ENCODE measurements around the gene MYL4.

Gene MYL4

DNA sequence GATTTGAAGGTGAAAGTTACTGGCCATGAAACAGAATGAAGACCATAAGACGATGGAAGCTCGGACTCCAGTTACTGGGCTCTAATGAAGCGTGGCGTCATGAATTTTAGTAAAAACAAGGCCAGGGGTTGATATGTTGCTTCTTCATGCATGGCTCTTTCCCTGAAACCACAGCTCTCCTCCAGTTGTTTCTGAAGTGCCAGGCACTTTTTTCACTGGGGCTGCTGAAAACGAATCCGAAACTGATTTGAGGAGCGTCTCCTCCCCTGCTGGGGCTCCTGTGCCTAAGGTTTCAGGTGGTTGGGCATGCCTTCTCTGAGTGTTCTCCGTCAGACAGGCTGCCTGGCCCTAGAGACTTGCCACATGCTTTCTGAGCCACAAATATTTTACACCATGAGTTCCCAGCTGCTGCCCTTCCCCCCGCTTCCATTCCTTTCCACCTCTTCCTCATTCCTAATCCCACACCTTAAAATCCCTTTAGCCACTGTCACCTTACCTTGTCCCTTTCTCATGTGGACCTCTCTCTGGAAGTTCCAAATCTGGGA, 3.7 kb upstream of the MYL4 start:
- Histone ChIP-seq H4K91ac (ENCODE audit: low read depth, low read length, poor library complexity) (no peak overlapping the region), H3K79me1 (ENCODE audit: low read depth, low read length) (no peaks in the 10 kb centered on the region), H3K4ac (ENCODE audit: low read length) (no peak overlapping the region), H2AK5ac (ENCODE audit: low read depth, low read length) (no peak overlapping the region), H3K4me3 (ENCODE audit: low read length in 2 of 2) (no peak overlapping the region), H2BK5ac (ENCODE audit: low read length) (no peak overlapping the region), H2BK12ac (ENCODE audit: low read length) (no peak overlapping the region), H3K9ac (ENCODE audit: low read depth, low read length, poor library complexity) (no peak overlapping the region), H3K23ac (ENCODE audit: low read depth, low read length, poor library complexity) (no peak overlapping the region), H3K36me3 (replicated peaks in 1 of 2; ENCODE audit: control insufficient read depth in 2 of 2, insufficient read depth in 2 of 2, low read length in 2 of 2) (no peaks in the 10 kb centered on the region), H3K9me3 (replicated peaks in 1 of 2; ENCODE audit: control insufficient read depth in 2 of 2, insufficient read depth in 1 of 2, low read depth in 1 of 2, low read length in 2 of 2) (no peaks in the 10 kb centered on the region), H2BK15ac (ENCODE audit: low read length) (no peak overlapping the region), H3K4me1 (ENCODE audit: control insufficient read depth in 2 of 2, insufficient read depth in 1 of 2, low read depth in 1 of 2, low read length in 2 of 2) (peaks cover 7 to 13% of the 10 kb centered on the region in 2 donors), H2BK120ac (ENCODE audit: low read depth, low read length) (no peak overlapping the region), H2AFZ (ENCODE audit: low read length) (peak overlapping the region; percentile 45), H3K18ac (ENCODE audit: low read length) (no peak overlapping the region), H3K27me3 (ENCODE audit: control insufficient read depth in 3 of 3, insufficient read depth in 3 of 3, low read depth in 1 of 3, low read length in 3 of 3) (peaks cover 0 to 22% (median 0%) of the 10 kb centered on the region in 3 experiments), H3K4me2 (ENCODE audit: insufficient read depth, low read length, poor library complexity, severe bottlenecking) (no peak overlapping the region), H4K8ac (ENCODE audit: low read depth, low read length) (no peak overlapping the region), H3K14ac (ENCODE audit: low read length) (no peak overlapping the region), H3K27ac (replicated peaks; ENCODE audit: low read length) (no peak overlapping the region)
- no peak for DNase-seq (ENCODE audit: low spot score)
- WGBS, 2 donors (ENCODE audit: extremely low coverage in 2 of 2, insufficient read length in 2 of 2, insufficient replicate concordance in 1 of 2) = no CpG with 5 or more reads among the region's 9 CpGs

DNA sequence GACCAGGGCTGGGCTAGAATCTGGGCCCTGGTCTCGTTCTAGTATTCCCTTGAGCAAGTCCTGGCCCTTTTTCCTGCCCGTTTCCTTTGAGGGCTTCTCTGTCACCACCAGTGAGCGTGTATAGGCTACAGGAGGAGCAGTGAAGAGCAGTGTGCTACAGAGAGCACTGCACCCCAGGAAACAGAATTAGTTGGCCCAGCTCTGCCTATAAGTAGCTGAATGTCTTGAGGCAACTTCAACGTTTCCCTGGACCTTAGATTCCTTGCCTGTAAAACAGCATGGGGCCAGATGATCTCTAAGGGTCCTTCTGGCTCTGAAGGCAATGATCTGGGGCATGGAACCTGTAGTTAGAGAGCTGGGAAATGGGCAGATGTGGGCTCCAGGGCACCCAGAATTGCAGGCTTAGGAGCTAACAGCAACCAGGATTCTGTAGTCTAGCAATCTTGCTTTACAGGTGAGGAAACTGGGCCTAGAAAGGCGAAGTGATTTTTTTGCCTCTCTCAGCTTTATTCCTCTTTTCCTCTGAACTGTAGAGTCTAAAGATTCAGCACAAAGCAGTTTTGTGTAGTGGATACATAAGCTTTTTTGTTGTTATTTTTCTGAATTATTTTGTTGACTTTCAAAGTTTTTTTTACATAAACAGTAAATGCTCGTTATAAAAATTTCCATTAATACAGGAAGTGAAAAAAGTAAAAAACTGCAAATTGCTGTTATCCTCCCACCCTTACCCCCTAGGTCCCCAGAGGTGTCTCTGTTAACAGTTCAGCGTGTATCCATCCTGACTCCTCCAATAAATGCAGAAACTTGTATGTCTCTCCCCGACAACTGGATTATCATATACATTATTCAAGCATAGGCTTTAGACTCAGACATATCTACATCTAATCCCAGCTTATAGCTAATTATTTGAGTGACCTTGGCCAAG, 1.7 kb upstream of the MYL4 start:
- Histone ChIP-seq H3K79me1 (ENCODE audit: low read depth, low read length) (no peaks in the 10 kb centered on the region), H3K14ac (ENCODE audit: low read length) (no peak overlapping the region), H3K4me1 (ENCODE audit: control insufficient read depth in 2 of 2, insufficient read depth in 1 of 2, low read depth in 1 of 2, low read length in 2 of 2) (peaks cover 8 to 15% of the 10 kb centered on the region in 2 donors), H2BK12ac (ENCODE audit: low read length) (no peak overlapping the region), H2BK5ac (ENCODE audit: low read length) (no peak overlapping the region), H3K18ac (ENCODE audit: low read length) (no peak overlapping the region), H3K23ac (ENCODE audit: low read depth, low read length, poor library complexity) (no peak overlapping the region), H3K4ac (ENCODE audit: low read length) (no peak overlapping the region), H2AK5ac (ENCODE audit: low read depth, low read length) (no peak overlapping the region), H3K27me3 (ENCODE audit: control insufficient read depth in 3 of 3, insufficient read depth in 3 of 3, low read depth in 1 of 3, low read length in 3 of 3) (peaks cover 0 to 22% (median 0%) of the 10 kb centered on the region in 3 experiments), H4K8ac (ENCODE audit: low read depth, low read length) (no peak overlapping the region), H4K91ac (ENCODE audit: low read depth, low read length, poor library complexity) (no peak overlapping the region), H3K27ac (replicated peaks; ENCODE audit: low read length) (no peak overlapping the region), H3K9me3 (replicated peaks in 1 of 2; ENCODE audit: control insufficient read depth in 2 of 2, insufficient read depth in 1 of 2, low read depth in 1 of 2, low read length in 2 of 2) (no peaks in the 10 kb centered on the region), H2BK120ac (ENCODE audit: low read depth, low read length) (no peak overlapping the region), H2BK15ac (ENCODE audit: low read length) (no peak overlapping the region), H3K4me3 (ENCODE audit: low read length in 2 of 2) (no peak overlapping the region), H3K9ac (ENCODE audit: low read depth, low read length, poor library complexity) (no peak overlapping the region), H3K36me3 (replicated peaks in 1 of 2; ENCODE audit: control insufficient read depth in 2 of 2, insufficient read depth in 2 of 2, low read length in 2 of 2) (no peaks in the 10 kb centered on the region), H3K4me2 (ENCODE audit: insufficient read depth, low read length, poor library complexity, severe bottlenecking) (no peak overlapping the region), H2AFZ (ENCODE audit: low read length) (no peak overlapping the region)
- WGBS, 2 donors (ENCODE audit: extremely low coverage in 2 of 2, insufficient read length in 2 of 2, insufficient replicate concordance in 1 of 2) = no CpG with 5 or more reads among the region's 8 CpGs
- DNase-seq (ENCODE audit: low spot score) = no peak

DNA sequence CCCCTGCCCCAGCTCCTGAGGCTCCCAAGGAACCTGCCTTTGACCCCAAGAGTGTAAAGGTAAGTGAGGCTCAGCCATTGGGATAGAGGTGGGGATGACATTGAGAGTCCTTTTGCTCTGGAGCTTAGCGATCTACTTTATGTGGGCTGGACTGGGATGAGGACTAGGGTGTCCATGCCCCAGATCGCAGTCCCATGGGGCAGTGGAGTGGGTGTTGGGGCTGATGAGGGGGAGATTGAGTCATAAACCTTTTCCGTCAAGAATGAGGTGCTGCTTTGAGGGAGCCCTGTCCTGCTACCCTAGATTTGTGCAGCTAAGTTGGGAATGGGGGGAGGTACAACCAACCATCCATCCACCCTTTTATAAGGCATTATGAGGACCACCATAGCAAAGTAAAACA, 351 bp downstream of the MYL4 start:
- Histone ChIP-seq H3K4me3 (ENCODE audit: low read length in 2 of 2) (no peak overlapping the region), H2BK15ac (ENCODE audit: low read length) (no peak overlapping the region)
- WGBS, 2 donors (ENCODE audit: extremely low coverage in 2 of 2, insufficient read length in 2 of 2, insufficient replicate concordance in 1 of 2) = no CpG with 5 or more reads among the region's 3 CpGs

DNA sequence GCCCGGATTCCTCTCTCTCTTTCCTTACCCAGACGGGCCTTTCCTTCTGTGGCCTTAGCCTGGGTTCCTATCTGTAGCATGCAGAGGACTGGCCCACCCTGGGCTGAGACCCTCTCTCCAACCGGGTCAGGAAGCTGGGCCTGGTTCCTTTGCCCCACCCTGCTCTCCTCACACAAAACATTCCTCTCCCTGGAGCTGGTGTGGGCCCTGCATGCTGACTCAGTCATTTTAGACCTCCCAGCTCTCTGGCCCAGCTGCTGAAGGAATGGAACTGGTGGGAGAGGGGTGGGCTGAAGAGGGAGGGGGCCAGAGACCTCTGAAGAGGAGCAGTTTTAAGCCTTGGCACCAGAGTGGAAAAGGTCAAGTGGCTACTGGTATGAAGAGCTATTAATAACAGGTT, 957 bp downstream of the MYL4 start:
- Histone ChIP-seq H3K4me1 (ENCODE audit: control insufficient read depth in 2 of 2, insufficient read depth in 1 of 2, low read depth in 1 of 2, low read length in 2 of 2) (peaks cover 8 to 17% of the 10 kb centered on the region in 2 donors), H3K23ac (ENCODE audit: low read depth, low read length, poor library complexity) (no peak overlapping the region), H2BK12ac (ENCODE audit: low read length) (no peak overlapping the region), H3K4ac (ENCODE audit: low read length) (no peak overlapping the region), H3K79me1 (ENCODE audit: low read depth, low read length) (no peaks in the 10 kb centered on the region), H2BK15ac (ENCODE audit: low read length) (no peak overlapping the region), H3K4me3 (ENCODE audit: low read length in 2 of 2) (no peak overlapping the region), H3K27me3 (ENCODE audit: control insufficient read depth in 3 of 3, insufficient read depth in 3 of 3, low read depth in 1 of 3, low read length in 3 of 3) (peaks cover 0 to 32% (median 0%) of the 10 kb centered on the region in 3 experiments), H2BK120ac (ENCODE audit: low read depth, low read length) (no peak overlapping the region), H4K8ac (ENCODE audit: low read depth, low read length) (no peak overlapping the region), H3K9me3 (replicated peaks in 1 of 2; ENCODE audit: control insufficient read depth in 2 of 2, insufficient read depth in 1 of 2, low read depth in 1 of 2, low read length in 2 of 2) (no peaks in the 10 kb centered on the region), H3K9ac (ENCODE audit: low read depth, low read length, poor library complexity) (no peak overlapping the region), H2AK5ac (ENCODE audit: low read depth, low read length) (no peak overlapping the region), H2BK5ac (ENCODE audit: low read length) (no peak overlapping the region), H2AFZ (ENCODE audit: low read length) (peak overlapping the region; percentile 18), H3K14ac (ENCODE audit: low read length) (no peak overlapping the region), H3K27ac (replicated peaks; ENCODE audit: low read length) (no peak overlapping the region), H3K4me2 (ENCODE audit: insufficient read depth, low read length, poor library complexity, severe bottlenecking) (no peak overlapping the region), H3K18ac (ENCODE audit: low read length) (peak overlapping the region; percentile 23), H4K91ac (ENCODE audit: low read depth, low read length, poor library complexity) (no peak overlapping the region), H3K36me3 (replicated peaks in 1 of 2; ENCODE audit: control insufficient read depth in 2 of 2, insufficient read depth in 2 of 2, low read length in 2 of 2) (no peaks in the 10 kb centered on the region)
- no peak for DNase-seq (ENCODE audit: low spot score)
- no CpG with 5 or more reads among the region's 3 CpGs for WGBS, 2 donors (ENCODE audit: extremely low coverage in 2 of 2, insufficient read length in 2 of 2, insufficient replicate concordance in 1 of 2)

More for the DNA sequence above, 351 bp downstream of the MYL4 start:
- H3K4me2 ChIP-seq (ENCODE audit: insufficient read depth, low read length, poor library complexity, severe bottlenecking) = no peak overlapping the region
- H3K79me1 ChIP-seq (ENCODE audit: low read depth, low read length) = no peaks in the 10 kb centered on the region
- peak overlapping the region; percentile 66 for H3K18ac ChIP-seq (ENCODE audit: low read length)
- no peaks in the 10 kb centered on the region for H3K9me3 ChIP-seq (replicated peaks in 1 of 2; ENCODE audit: control insufficient read depth in 2 of 2, insufficient read depth in 1 of 2, low read depth in 1 of 2, low read length in 2 of 2)
- no peak overlapping the region for H2AK5ac ChIP-seq (ENCODE audit: low read depth, low read length)
- no peak overlapping the region for H3K4ac ChIP-seq (ENCODE audit: low read length)
- H4K8ac ChIP-seq (ENCODE audit: low read depth, low read length) = no peak overlapping the region
- H2BK120ac ChIP-seq (ENCODE audit: low read depth, low read length) = peak overlapping the region; percentile 61
- no peak overlapping the region for H2BK12ac ChIP-seq (ENCODE audit: low read length)
- no peak overlapping the region for H4K91ac ChIP-seq (ENCODE audit: low read depth, low read length, poor library complexity)
- H3K9ac ChIP-seq (ENCODE audit: low read depth, low read length, poor library complexity) = no peak overlapping the region
- H3K27me3 ChIP-seq (ENCODE audit: control insufficient read depth in 3 of 3, insufficient read depth in 3 of 3, low read depth in 1 of 3, low read length in 3 of 3) = peaks cover 0 to 34% (median 0%) of the 10 kb centered on the region in 3 experiments
- peak overlapping the region; percentile 18 for H2AFZ ChIP-seq (ENCODE audit: low read length)
- H3K14ac ChIP-seq (ENCODE audit: low read length) = no peak overlapping the region
- H3K27ac ChIP-seq (replicated peaks; ENCODE audit: low read length) = no peak overlapping the region
- H2BK5ac ChIP-seq (ENCODE audit: low read length) = no peak overlapping the region
- DNase-seq (ENCODE audit: low spot score) = no peak
- H3K4me1 ChIP-seq (ENCODE audit: control insufficient read depth in 2 of 2, insufficient read depth in 1 of 2, low read depth in 1 of 2, low read length in 2 of 2) = peaks cover 8 to 17% of the 10 kb centered on the region in 2 donors
- no peaks in the 10 kb centered on the region for H3K36me3 ChIP-seq (replicated peaks in 1 of 2; ENCODE audit: control insufficient read depth in 2 of 2, insufficient read depth in 2 of 2, low read length in 2 of 2)
- H3K23ac ChIP-seq (ENCODE audit: low read depth, low read length, poor library complexity) = no peak overlapping the region
